Choroid plexus epithelial cell (primary cell): ENCODE results near the gene CH25H.

Experiments
- DNase-seq: peaks from one replicate; pipeline ENCODE4 v3.0.0-alpha.2; 2010; ENCODE audit warnings: low read depth
- H3K4me3 ChIP-seq: 2 replicates; pipeline ENCODE4 v1.5.1; 2011; ENCODE audit warnings: low read depth, mild to moderate bottlenecking, control low read depth, low read length, moderate library complexity
- CTCF ChIP-seq: conservative IDR thresholded peaks from 2 replicates; pipeline ENCODE4 v1.5.1; 2011; ENCODE audit warnings: low read depth, mild to moderate bottlenecking, control low read depth, inconsistent platforms, low read length, moderate library complexity

The CH25H gene

GRCh38 chr10:89217057-89217990 is 10.2 kb upstream of the CH25H start:
- DNase-seq, result peak; percentile 80
- H3K4me3 ChIP-seq, result no peak overlapping the region
- TF ChIP-seq CTCF, result peak; percentile 65

GRCh38 chr10:89216056-89216455 is 8.9 kb upstream of the CH25H start:
- no peak for TF ChIP-seq CTCF
- no peak overlapping the region for H3K4me3 ChIP-seq
- no peak for DNase-seq

- DNase-seq, result no peak
- no peak overlapping the region for H3K4me3 ChIP-seq
- no peak for TF ChIP-seq CTCF
Measured at GRCh38 chr10:89215511-89215910, 8.4 kb upstream of the CH25H start.

- no peak for TF ChIP-seq CTCF
- no peak overlapping the region for H3K4me3 ChIP-seq
- no peak for DNase-seq
Measured at GRCh38 chr10:89214566-89215165, 7.5 kb upstream of the CH25H start.

- DNase-seq, result peak; percentile 77
- TF ChIP-seq CTCF, result peak; percentile 65
- H3K4me3 ChIP-seq, result no peak overlapping the region
Measured at GRCh38 chr10:89213191-89213808, 6.2 kb upstream of the CH25H start.

GRCh38 chr10:89210794-89211425 is 3.8 kb upstream of the CH25H start:
- no peak for DNase-seq
- no peak overlapping the region for H3K4me3 ChIP-seq
- TF ChIP-seq CTCF, result no peak
